HFFc6 (cell line): ENCODE measurements around the gene CGREF1. TPM values are rescaled to one million over a fixed set of nuclear protein-coding genes. Genes with fewer than 3 reads are reported as not detected.
"Not testable (repeated sequence)": the region's sequence is repeated elsewhere in the genome, so short reads cannot be mapped to it uniquely, and the experiment has no call there.

Experiments used
- DNase-seq: peaks from one replicate; pipeline ENCODE4 v3.0.0-alpha.2; 2018
- H3K27ac Mint-ChIP-seq: 2 replicates; pipeline ENCODE4 v1.8.0; 2020; ENCODE audit warnings: mild to moderate bottlenecking, mixed read lengths
- H3K27me3 Mint-ChIP-seq: 2 replicates; pipeline ENCODE4 v1.8.0; 2021; ENCODE audit warnings: mild to moderate bottlenecking, moderate library complexity, mixed read lengths; ENCODE audit not compliant: insufficient read depth
- H3K36me3 Mint-ChIP-seq: 2 replicates; pipeline ENCODE4 v1.8.0; 2021; ENCODE audit warnings: low read depth, mixed read lengths
- H3K4me1 Mint-ChIP-seq: 2 replicates; pipeline ENCODE4 v1.8.0; 2020; ENCODE audit warnings: low read depth, mixed read lengths
- H3K4me3 Mint-ChIP-seq: 2 replicates; pipeline ENCODE4 v1.8.0; 2020; ENCODE audit warnings: mild to moderate bottlenecking, moderate library complexity, mixed read lengths
- H3K9me3 Mint-ChIP-seq: 2 replicates; pipeline ENCODE4 v1.8.0; 2020; ENCODE audit warnings: mild to moderate bottlenecking, mixed read lengths
- CTCF ChIP-seq: fragments of 200-600 bp; sonication (generic); IDR thresholded peaks from 2 replicates; pipeline ENCODE4 v1.5.0; 2021; ENCODE audit warnings: antibody characterized with exemption, mild to moderate bottlenecking
- total RNA-seq, 6 experiments: library from RNA; stranded (reverse); fragmentation: NEBNext Ultra II Directional; extraction: Animal tissue kit (Norgen Biotek cat#: 25700); gene quantifications; 2 replicates in 1 of 6; 3 replicates in 5 of 6; pipeline ENCODE4 v1.2.3, GENCODE V29; 2021

The CGREF1 gene
- total RNA-seq, 6 experiments from 2014 or later = 0.12 TPM; not detected in 5

- H3K27me3 Mint-ChIP-seq = peaks cover 50% of the 10 kb centered on the region
- no peak for TF ChIP-seq CTCF
- H3K4me3 Mint-ChIP-seq = peak within 1 kb of the TSS; percentile 79
- H3K36me3 Mint-ChIP-seq = no peaks in the 10 kb centered on the region
- DNase-seq = no peak
- H3K4me1 Mint-ChIP-seq = no peaks in the 10 kb centered on the region
- H3K27ac Mint-ChIP-seq = no peak within 1 kb of the TSS
- no peaks in the 10 kb centered on the region for H3K9me3 Mint-ChIP-seq
Measured at GRCh38 chr2:27123302-27124150, 4.6 kb upstream of the CGREF1 start, which contains the start of gene ABHD1. TSS of gene ABHD1 (plus strand) at chr2:27123815. CDS start at chr2:27123949, 134 bp downstream.

- Mint-ChIP-seq H3K27ac (no peak overlapping the region), H3K4me3 (peak overlapping the region; percentile 79; the same call in 1 of the 2 replicates), H3K9me3 (no peaks in the 10 kb centered on the region), H3K27me3 (peaks cover 55% of the 10 kb centered on the region), H3K4me1 (no peaks in the 10 kb centered on the region), H3K36me3 (no peaks in the 10 kb centered on the region)
- TF ChIP-seq CTCF = no peak
- no peak for DNase-seq
Measured at GRCh38 chr2:27122791-27123190, 3.9 kb upstream of the CGREF1 start.

GRCh38 chr2:27121906-27122305 lies 3.0 kb upstream of the CGREF1 start:
- Mint-ChIP-seq H3K27ac (no peak overlapping the region), H3K9me3 (no peaks in the 10 kb centered on the region), H3K27me3 (peaks cover 58% of the 10 kb centered on the region), H3K4me1 (no peaks in the 10 kb centered on the region), H3K4me3 (no peak overlapping the region), H3K36me3 (no peaks in the 10 kb centered on the region)
- no peak for DNase-seq
- no peak for TF ChIP-seq CTCF

GRCh38 chr2:27119330-27119670 lies 372 bp upstream of the CGREF1 start:
- H3K4me3 Mint-ChIP-seq, DNase-seq, H3K4me1 Mint-ChIP-seq, H3K9me3 Mint-ChIP-seq, H3K36me3 Mint-ChIP-seq, H3K27ac Mint-ChIP-seq: not testable (repeated sequence)
- H3K27me3 Mint-ChIP-seq = peaks cover 63% of the 10 kb centered on the region

- Mint-ChIP-seq H3K9me3 (no peaks in the 10 kb centered on the region), H3K27me3 (peaks cover 62% of the 10 kb centered on the region), H3K27ac (no peak overlapping the region), H3K4me1 (no peaks in the 10 kb centered on the region), H3K4me3 (no peak overlapping the region), H3K36me3 (no peaks in the 10 kb centered on the region)
- no peak for DNase-seq
- no peak for TF ChIP-seq CTCF
Measured at GRCh38 chr2:27117995-27118524, 868 bp downstream of the CGREF1 start.

GRCh38 chr2:27115519-27115918 lies 3.4 kb downstream of the CGREF1 start:
- Mint-ChIP-seq H3K36me3 (no peaks in the 10 kb centered on the region), H3K9me3 (no peaks in the 10 kb centered on the region), H3K4me1 (no peaks in the 10 kb centered on the region), H3K27ac (no peak overlapping the region), H3K4me3 (no peak overlapping the region), H3K27me3 (peaks cover 48% of the 10 kb centered on the region)
- no peak for TF ChIP-seq CTCF
- no peak for DNase-seq

GRCh38 chr2:27111392-27112078 lies 7.4 kb downstream of the CGREF1 start:
- H3K4me1 Mint-ChIP-seq, H3K9me3 Mint-ChIP-seq, DNase-seq, H3K36me3 Mint-ChIP-seq, H3K27ac Mint-ChIP-seq, H3K4me3 Mint-ChIP-seq: not testable (repeated sequence)
- peaks cover 25% of the 10 kb centered on the region for H3K27me3 Mint-ChIP-seq

- H3K36me3 Mint-ChIP-seq, H3K9me3 Mint-ChIP-seq, H3K27ac Mint-ChIP-seq: not testable (repeated sequence)
Measured at GRCh38 chr2:27110603-27111352, 8.2 kb downstream of the CGREF1 start.

More at GRCh38 chr2:27110603-27111352, 8.2 kb downstream of the CGREF1 start:
- not testable (repeated sequence) for H3K4me3 Mint-ChIP-seq, DNase-seq, H3K4me1 Mint-ChIP-seq
- peaks cover 26% of the 10 kb centered on the region for H3K27me3 Mint-ChIP-seq
